Nephron progenitor cell (in vitro differentiated cells): Measurements from ENCODE around the gene CBX8.

Source experiments
- DNase-seq: peaks from one replicate; pipeline ENCODE4 v3.0.0; 2021
- H3K27ac Mint-ChIP-seq: 2 replicates; pipeline ENCODE4 v1.8.0; 2021; ENCODE audit warnings: mild to moderate bottlenecking, moderate library complexity, mixed read lengths
- H3K27me3 Mint-ChIP-seq: 2 replicates; pipeline ENCODE4 v1.8.0; 2021; ENCODE audit warnings: mild to moderate bottlenecking, low read depth, mixed read lengths; ENCODE audit not compliant: poor library complexity
- H3K36me3 Mint-ChIP-seq: 2 replicates; pipeline ENCODE4 v1.8.0; 2021; ENCODE audit warnings: low read depth, mixed read lengths
- H3K4me1 Mint-ChIP-seq: 2 replicates; pipeline ENCODE4 v1.8.0; 2021; ENCODE audit warnings: mixed read lengths
- H3K4me3 Mint-ChIP-seq: 2 replicates; pipeline ENCODE4 v1.8.0; 2021; ENCODE audit warnings: mild to moderate bottlenecking, moderate library complexity, mixed read lengths
- H3K9me3 Mint-ChIP-seq: 2 replicates; pipeline ENCODE4 v1.8.0; 2021; ENCODE audit warnings: mild to moderate bottlenecking, moderate library complexity, mixed read lengths
- TF ChIP-seq, protein P1 (sequence below): fragments of 200-600 bp; sonication (generic); IDR thresholded peaks from 2 replicates; pipeline ENCODE4 v1.5.0; 2021; ENCODE audit warnings: antibody characterized with exemption

CBX8 gene

GRCh38 chr17:79809530-79810129, 12.8 kb upstream of the CBX8 start:
- Mint-ChIP-seq H3K4me1 (peaks cover 42% of the 10 kb centered on the region), H3K36me3 (no peaks in the 10 kb centered on the region), H3K27me3 (peaks cover 94% of the 10 kb centered on the region), H3K9me3 (no peaks in the 10 kb centered on the region), H3K4me3 (peak overlapping the region; percentile 74), H3K27ac (no peak overlapping the region)
- no peak for DNase-seq
- TF ChIP-seq, protein P1, sequence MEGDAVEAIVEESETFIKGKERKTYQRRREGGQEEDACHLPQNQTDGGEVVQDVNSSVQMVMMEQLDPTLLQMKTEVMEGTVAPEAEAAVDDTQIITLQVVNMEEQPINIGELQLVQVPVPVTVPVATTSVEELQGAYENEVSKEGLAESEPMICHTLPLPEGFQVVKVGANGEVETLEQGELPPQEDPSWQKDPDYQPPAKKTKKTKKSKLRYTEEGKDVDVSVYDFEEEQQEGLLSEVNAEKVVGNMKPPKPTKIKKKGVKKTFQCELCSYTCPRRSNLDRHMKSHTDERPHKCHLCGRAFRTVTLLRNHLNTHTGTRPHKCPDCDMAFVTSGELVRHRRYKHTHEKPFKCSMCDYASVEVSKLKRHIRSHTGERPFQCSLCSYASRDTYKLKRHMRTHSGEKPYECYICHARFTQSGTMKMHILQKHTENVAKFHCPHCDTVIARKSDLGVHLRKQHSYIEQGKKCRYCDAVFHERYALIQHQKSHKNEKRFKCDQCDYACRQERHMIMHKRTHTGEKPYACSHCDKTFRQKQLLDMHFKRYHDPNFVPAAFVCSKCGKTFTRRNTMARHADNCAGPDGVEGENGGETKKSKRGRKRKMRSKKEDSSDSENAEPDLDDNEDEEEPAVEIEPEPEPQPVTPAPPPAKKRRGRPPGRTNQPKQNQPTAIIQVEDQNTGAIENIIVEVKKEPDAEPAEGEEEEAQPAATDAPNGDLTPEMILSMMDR: no peak

DNA sequence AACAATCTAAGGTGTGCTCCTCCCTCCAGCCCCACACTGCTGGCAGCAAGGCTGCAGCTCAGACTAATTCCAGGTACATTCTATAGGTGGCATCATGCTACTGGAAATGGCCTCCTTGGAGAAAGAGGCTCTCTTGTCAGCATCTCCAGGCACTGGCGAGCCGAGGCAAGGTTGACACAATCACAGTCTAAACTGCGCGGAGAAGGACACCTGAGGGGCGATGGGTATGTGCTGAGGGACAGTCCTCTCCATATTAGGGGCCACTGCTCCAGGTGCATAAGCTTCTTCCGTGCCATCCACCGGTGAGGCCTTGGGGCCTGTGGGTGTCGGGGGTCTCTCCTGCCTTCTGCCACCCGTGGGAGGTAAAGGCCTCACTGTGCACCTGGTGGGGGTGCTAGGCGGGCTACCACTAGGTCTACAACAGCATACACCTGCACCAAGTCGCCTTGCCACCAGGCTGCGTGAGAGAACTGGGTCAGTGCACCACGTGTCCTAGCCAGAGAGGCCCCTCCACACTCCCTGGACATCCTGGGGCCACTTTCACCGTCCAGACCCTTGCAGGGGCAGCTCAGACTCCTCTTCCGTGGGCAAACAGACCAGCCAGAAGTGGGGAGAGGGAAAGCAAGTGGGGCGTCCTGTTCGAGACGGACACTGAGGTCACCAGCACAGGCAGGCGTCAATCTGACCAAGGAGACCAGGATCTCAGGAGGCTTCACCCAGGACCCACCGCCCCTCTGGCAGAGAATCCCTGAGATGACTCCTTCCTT, 12.1 kb upstream of the CBX8 start:
- H3K4me3 Mint-ChIP-seq: peak overlapping the region; percentile 64
- TF ChIP-seq, protein P1: peak; percentile 13
- no peak overlapping the region for H3K27ac Mint-ChIP-seq
- peaks cover 41% of the 10 kb centered on the region for H3K4me1 Mint-ChIP-seq
- H3K27me3 Mint-ChIP-seq: peaks cover 94% of the 10 kb centered on the region
- no peaks in the 10 kb centered on the region for H3K9me3 Mint-ChIP-seq
- no peak for DNase-seq
- H3K36me3 Mint-ChIP-seq: no peaks in the 10 kb centered on the region

DNA sequence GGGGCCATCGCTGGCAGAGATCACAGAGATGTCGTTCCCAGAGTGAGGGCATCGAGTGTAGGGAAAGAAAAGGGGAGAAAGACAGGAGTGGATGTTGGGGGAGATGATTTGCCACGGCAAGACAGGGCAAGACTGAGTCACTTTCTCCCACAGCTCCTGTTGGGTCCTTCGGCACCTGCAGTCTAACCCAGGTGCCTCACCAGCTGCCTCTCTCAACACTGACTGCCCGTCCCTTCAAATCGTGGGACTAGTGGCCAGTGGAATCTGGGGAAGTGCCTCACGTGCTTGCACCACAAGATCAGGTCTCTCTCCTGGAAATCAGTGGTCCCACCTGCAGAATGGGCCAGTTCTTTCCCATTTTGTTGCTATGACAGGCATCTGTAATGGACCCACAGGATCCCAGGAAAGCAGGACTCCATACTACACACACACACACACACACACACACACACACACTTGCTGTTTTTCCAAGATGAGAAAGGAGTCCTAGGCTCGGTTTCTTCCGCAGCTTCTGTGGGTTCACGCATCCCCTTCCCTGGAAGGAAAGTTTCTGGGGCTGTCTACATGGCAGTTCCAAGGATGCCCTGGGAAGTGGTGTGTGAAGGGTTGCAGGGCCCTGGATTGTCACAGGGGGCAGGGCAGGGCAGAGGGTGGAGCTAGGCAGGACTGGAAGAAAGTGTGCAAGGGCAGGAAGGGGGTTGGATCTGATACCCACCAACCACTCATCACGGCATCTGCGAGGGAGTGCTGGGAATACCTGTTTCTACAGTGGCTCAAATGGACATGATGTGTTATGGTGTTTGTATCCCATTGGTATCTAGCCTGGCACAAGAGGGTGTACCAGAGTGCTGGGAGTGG, 10.2 kb upstream of the CBX8 start:
- H3K36me3 Mint-ChIP-seq: no peaks in the 10 kb centered on the region
- peaks cover 37% of the 10 kb centered on the region for H3K4me1 Mint-ChIP-seq
- TF ChIP-seq, protein P1: no peak
- H3K4me3 Mint-ChIP-seq: no peak overlapping the region
- DNase-seq: no peak
- H3K27ac Mint-ChIP-seq: no peak overlapping the region
- peaks cover 100% of the 10 kb centered on the region for H3K27me3 Mint-ChIP-seq
- H3K9me3 Mint-ChIP-seq: peaks cover under 1% of the 10 kb centered on the region

DNA sequence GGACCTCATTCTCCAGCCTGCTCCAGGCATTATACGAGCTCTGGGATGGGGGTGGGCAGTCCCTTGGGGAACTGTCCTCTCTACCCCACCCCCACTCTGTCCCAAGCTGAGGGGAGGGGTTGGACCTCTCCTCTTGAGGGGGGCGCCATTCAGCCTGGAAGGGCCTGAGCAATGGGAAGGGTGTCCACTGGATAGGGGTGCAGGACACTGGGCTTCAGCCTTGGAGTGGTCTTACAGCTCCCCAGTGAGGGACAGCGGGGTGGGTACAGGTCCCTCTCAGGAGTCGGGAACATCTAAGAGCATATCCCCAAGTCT, 9.5 kb upstream of the CBX8 start:
- TF ChIP-seq, protein P1: no peak
- peaks cover 8% of the 10 kb centered on the region for H3K9me3 Mint-ChIP-seq
- H3K4me1 Mint-ChIP-seq: peaks cover 32% of the 10 kb centered on the region
- H3K27me3 Mint-ChIP-seq: peaks cover 100% of the 10 kb centered on the region
- no peaks in the 10 kb centered on the region for H3K36me3 Mint-ChIP-seq
- no peak overlapping the region for H3K4me3 Mint-ChIP-seq
- DNase-seq: no peak
- H3K27ac Mint-ChIP-seq: no peak overlapping the region

- no peak for DNase-seq
- H3K4me1 Mint-ChIP-seq: peaks cover 37% of the 10 kb centered on the region
- no peak overlapping the region for H3K4me3 Mint-ChIP-seq
- TF ChIP-seq, protein P1: no peak
- H3K9me3 Mint-ChIP-seq: peaks cover 8% of the 10 kb centered on the region
- H3K36me3 Mint-ChIP-seq: no peaks in the 10 kb centered on the region
- H3K27me3 Mint-ChIP-seq: peaks cover 100% of the 10 kb centered on the region
- H3K27ac Mint-ChIP-seq: no peak overlapping the region
Measured at GRCh38 chr17:79804856-79805696, 8.2 kb upstream of the CBX8 start.
